T-helper 1 cell treated with Interleukin-12 subunit alpha and Interleukin-12 subunit beta and Interleukin-4 antibody, amounts not matched to agents 30 μg/mL and 1 μg/mL, for 36 hours (primary cell): ENCODE results near the gene CPNE6.

Source experiments
- H3K27ac Mint-ChIP-seq: one replicate; pipeline ENCODE4 v1.8.0; 2021; ENCODE audit warnings: mild to moderate bottlenecking, mixed read lengths
- H3K27me3 Mint-ChIP-seq: one replicate; pipeline ENCODE4 v1.8.0; 2021; ENCODE audit warnings: low read depth, mixed read lengths
- H3K36me3 Mint-ChIP-seq: one replicate; pipeline ENCODE4 v1.8.0; 2021; ENCODE audit warnings: low read depth, mixed read lengths
- H3K4me1 Mint-ChIP-seq: one replicate; pipeline ENCODE4 v1.8.0; 2021; ENCODE audit warnings: low read depth, mixed read lengths
- H3K4me3 Mint-ChIP-seq: one replicate; pipeline ENCODE4 v1.8.0; 2021; ENCODE audit warnings: mild to moderate bottlenecking, moderate library complexity, mixed read lengths
- H3K9me3 Mint-ChIP-seq: one replicate; pipeline ENCODE4 v1.8.0; 2021; ENCODE audit warnings: mixed read lengths

Gene CPNE6

GRCh38 chr14:24070285-24071143, 848 bp upstream of the CPNE6 start:
- Mint-ChIP-seq H3K4me1 (peaks cover 1% of the 10 kb centered on the region), H3K36me3 (no peaks in the 10 kb centered on the region), H3K9me3 (no peaks in the 10 kb centered on the region), H3K27ac (no peak overlapping the region), H3K4me3 (no peak overlapping the region), H3K27me3 (peaks cover 3% of the 10 kb centered on the region)

GRCh38 chr14:24071836-24072430, 571 bp downstream of the CPNE6 start:
- Mint-ChIP-seq H3K27ac (no peak overlapping the region), H3K9me3 (no peaks in the 10 kb centered on the region), H3K4me1 (peaks cover 7% of the 10 kb centered on the region), H3K36me3 (no peaks in the 10 kb centered on the region), H3K4me3 (no peak overlapping the region), H3K27me3 (peaks cover 3% of the 10 kb centered on the region)

GRCh38 chr14:24072436-24072835, 1.1 kb downstream of the CPNE6 start:
- H3K9me3 Mint-ChIP-seq = no peaks in the 10 kb centered on the region
- H3K27ac Mint-ChIP-seq = no peak overlapping the region
- no peaks in the 10 kb centered on the region for H3K36me3 Mint-ChIP-seq
- H3K4me3 Mint-ChIP-seq = no peak overlapping the region
- peaks cover 3% of the 10 kb centered on the region for H3K27me3 Mint-ChIP-seq
- peaks cover 7% of the 10 kb centered on the region for H3K4me1 Mint-ChIP-seq

GRCh38 chr14:24072881-24073877, 1.8 kb downstream of the CPNE6 start:
- Mint-ChIP-seq H3K9me3 (no peaks in the 10 kb centered on the region), H3K27ac (no peak overlapping the region), H3K36me3 (no peaks in the 10 kb centered on the region), H3K4me3 (no peak overlapping the region), H3K4me1 (peaks cover 7% of the 10 kb centered on the region), H3K27me3 (peaks cover 2% of the 10 kb centered on the region)

GRCh38 chr14:24074625-24075484, 3.5 kb downstream of the CPNE6 start:
- Mint-ChIP-seq H3K27ac (no peak overlapping the region), H3K36me3 (no peaks in the 10 kb centered on the region), H3K4me3 (no peak overlapping the region), H3K4me1 (peaks cover 7% of the 10 kb centered on the region), H3K9me3 (no peaks in the 10 kb centered on the region), H3K27me3 (no peaks in the 10 kb centered on the region)

DNA sequence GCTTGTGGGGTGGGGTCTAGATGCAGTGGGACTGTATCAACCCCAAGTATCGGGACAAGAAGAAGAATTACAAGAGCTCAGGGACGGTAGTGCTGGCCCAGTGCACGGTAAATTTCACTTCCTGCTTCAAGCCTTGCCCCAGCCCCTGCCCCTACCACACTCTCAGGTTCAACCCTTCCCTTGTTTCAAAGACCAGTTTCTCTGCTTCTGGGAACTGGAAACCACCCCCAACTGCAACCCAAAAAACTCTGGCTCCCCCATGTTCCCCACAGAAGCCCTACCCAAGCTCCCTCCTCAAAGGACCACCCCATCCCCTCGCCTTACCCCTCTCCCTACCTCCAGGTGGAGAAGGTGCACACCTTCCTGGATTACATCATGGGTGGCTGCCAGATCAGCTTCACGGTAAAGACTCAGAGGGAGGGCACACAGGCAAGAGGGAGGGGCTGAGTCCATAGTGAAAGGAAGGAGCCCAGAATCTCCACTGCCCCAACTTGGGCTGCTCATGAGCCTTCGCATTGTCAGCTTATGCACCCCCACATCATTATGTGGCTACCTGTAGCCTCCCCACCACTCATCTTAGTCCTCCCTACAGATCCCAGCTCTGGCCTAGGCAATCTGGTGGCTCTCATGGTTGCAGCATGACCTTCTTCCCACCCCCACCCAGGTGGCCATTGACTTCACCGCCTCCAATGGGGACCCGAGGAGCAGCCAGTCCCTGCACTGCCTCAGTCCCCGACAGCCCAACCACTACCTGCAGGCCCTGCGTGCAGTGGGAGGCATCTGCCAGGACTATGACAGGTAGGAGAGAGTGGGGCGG, 4.3 kb downstream of the CPNE6 start:
- H3K4me3 Mint-ChIP-seq = no peak overlapping the region
- H3K36me3 Mint-ChIP-seq = no peaks in the 10 kb centered on the region
- no peaks in the 10 kb centered on the region for H3K27me3 Mint-ChIP-seq
- no peak overlapping the region for H3K27ac Mint-ChIP-seq
- H3K4me1 Mint-ChIP-seq = peaks cover 12% of the 10 kb centered on the region
- H3K9me3 Mint-ChIP-seq = no peaks in the 10 kb centered on the region

DNA sequence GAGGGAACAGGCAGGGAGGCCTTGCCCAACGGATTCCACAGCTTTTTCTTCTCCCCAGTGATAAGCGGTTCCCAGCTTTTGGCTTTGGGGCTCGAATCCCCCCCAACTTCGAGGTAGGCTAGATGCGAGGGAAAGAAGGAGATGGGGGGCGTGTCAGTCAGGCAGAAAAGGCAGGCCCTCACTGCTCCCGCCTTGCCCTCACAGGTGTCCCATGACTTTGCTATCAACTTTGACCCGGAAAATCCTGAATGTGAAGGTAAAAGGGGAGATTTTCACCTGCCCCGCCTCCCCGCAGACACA, 4.9 kb downstream of the CPNE6 start:
- H3K4me1 Mint-ChIP-seq = peaks cover 14% of the 10 kb centered on the region
- no peaks in the 10 kb centered on the region for H3K27me3 Mint-ChIP-seq
- H3K36me3 Mint-ChIP-seq = no peaks in the 10 kb centered on the region
- no peak overlapping the region for H3K4me3 Mint-ChIP-seq
- no peaks in the 10 kb centered on the region for H3K9me3 Mint-ChIP-seq
- H3K27ac Mint-ChIP-seq = no peak overlapping the region

DNA sequence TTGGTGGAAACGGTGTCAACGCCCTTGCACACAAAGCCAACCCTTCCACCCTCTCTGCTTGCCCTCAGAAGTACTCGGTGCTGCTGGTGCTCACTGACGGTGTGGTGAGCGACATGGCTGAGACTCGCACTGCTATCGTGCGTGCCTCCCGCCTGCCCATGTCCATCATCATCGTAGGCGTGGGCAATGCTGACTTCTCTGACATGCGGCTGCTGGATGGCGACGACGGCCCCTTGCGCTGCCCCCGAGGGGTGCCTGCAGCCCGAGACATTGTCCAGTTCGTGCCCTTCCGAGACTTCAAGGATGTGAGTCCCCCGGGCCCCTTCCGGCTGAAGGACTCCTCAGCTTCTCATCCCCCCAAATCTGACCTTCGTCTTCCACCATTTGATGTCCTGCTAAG, 5.7 kb downstream of the CPNE6 start:
- Mint-ChIP-seq H3K27me3 (peaks cover 4% of the 10 kb centered on the region), H3K4me3 (no peak overlapping the region), H3K27ac (no peak overlapping the region), H3K4me1 (peaks cover 17% of the 10 kb centered on the region), H3K9me3 (no peaks in the 10 kb centered on the region), H3K36me3 (peaks cover 1% of the 10 kb centered on the region)

GRCh38 chr14:24078146-24078545, 6.8 kb downstream of the CPNE6 start:
- peaks cover 3% of the 10 kb centered on the region for H3K36me3 Mint-ChIP-seq
- H3K4me1 Mint-ChIP-seq = peaks cover 19% of the 10 kb centered on the region
- no peak overlapping the region for H3K4me3 Mint-ChIP-seq
- no peaks in the 10 kb centered on the region for H3K9me3 Mint-ChIP-seq
- H3K27me3 Mint-ChIP-seq = peaks cover 9% of the 10 kb centered on the region
- no peak overlapping the region for H3K27ac Mint-ChIP-seq

GRCh38 chr14:24079491-24080141, 8.3 kb downstream of the CPNE6 start:
- Mint-ChIP-seq H3K4me1 (peaks cover 21% of the 10 kb centered on the region), H3K27me3 (peaks cover 9% of the 10 kb centered on the region), H3K4me3 (no peak overlapping the region), H3K36me3 (peaks cover 3% of the 10 kb centered on the region), H3K9me3 (no peaks in the 10 kb centered on the region), H3K27ac (peak overlapping the region; percentile 1)

GRCh38 chr14:24080142-24080530, 8.8 kb downstream of the CPNE6 start:
- Mint-ChIP-seq H3K4me3 (peak overlapping the region; percentile 45), H3K9me3 (no peaks in the 10 kb centered on the region), H3K27me3 (peaks cover 9% of the 10 kb centered on the region), H3K27ac (no peak overlapping the region), H3K36me3 (peaks cover 3% of the 10 kb centered on the region), H3K4me1 (peaks cover 21% of the 10 kb centered on the region)

GRCh38 chr14:24080888-24081738, 9.8 kb downstream of the CPNE6 start:
- H3K27ac Mint-ChIP-seq = peak overlapping the region; percentile 69
- no peaks in the 10 kb centered on the region for H3K9me3 Mint-ChIP-seq
- peak overlapping the region; percentile 78 for H3K4me3 Mint-ChIP-seq
- peaks cover 3% of the 10 kb centered on the region for H3K36me3 Mint-ChIP-seq
- peaks cover 9% of the 10 kb centered on the region for H3K27me3 Mint-ChIP-seq
- H3K4me1 Mint-ChIP-seq = peaks cover 15% of the 10 kb centered on the region
